GM21390 (cell line): ENCODE results near the gene FAM53A.
"Not testable (repeated sequence)": the region's sequence is repeated elsewhere in the genome, so short reads cannot be mapped to it uniquely, and the experiment has no call there.

Source experiments
- ATAC-seq: cut with Tn5 transposase; IDR thresholded peaks from one replicate; pipeline ENCODE4 v1.9.1; 2021; ENCODE audit not compliant: unreplicated experiment

FAM53A gene

GRCh38 chr4:1686440-1687036 is 2.4 kb upstream of the FAM53A start:
- ATAC-seq: no peak

DNA sequence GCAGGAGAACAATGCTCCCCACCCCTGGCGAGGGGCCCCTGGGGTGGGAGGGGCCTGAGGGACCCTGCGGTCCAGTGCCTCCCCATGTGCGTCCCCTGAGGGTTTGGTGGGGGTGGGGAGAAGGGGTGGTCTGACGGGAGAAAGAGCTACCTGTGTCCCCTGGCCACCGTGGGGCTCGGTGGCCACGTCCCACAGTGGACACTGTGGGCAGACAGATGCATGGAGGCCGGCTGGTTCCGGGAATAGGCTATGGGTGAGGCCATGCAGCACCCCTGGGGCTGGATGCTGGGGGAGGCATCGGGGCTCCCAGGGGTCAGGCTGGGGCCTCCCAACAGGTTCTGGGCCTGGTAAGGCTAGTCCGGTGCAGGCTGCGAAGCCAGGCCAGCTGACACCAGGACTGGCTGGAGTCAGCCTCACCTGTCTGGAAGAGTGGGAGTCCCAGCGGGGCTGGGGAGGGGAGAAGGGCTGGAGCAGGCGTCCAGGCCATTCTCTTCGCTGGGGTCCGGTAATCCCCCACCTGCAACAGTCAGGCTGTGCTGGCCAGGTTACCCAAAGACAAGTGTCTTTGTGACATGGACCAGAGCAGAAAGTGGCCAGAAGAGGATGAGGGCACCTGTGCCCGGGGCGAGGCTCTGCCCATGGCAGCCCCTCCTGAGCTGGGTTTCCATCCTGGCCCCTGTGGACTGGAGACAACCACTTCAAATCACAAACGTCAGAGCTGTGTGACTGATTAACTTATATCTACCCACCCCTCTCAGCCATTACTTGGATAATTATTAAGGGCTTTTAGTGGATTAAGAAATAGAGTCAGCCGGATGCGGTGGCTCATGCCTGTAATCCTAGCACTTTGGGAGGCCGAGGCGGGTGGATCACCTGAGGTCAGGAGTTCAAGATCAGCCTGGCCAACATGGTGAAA is 1.4 kb upstream of the FAM53A start:
- ATAC-seq: no peak

DNA sequence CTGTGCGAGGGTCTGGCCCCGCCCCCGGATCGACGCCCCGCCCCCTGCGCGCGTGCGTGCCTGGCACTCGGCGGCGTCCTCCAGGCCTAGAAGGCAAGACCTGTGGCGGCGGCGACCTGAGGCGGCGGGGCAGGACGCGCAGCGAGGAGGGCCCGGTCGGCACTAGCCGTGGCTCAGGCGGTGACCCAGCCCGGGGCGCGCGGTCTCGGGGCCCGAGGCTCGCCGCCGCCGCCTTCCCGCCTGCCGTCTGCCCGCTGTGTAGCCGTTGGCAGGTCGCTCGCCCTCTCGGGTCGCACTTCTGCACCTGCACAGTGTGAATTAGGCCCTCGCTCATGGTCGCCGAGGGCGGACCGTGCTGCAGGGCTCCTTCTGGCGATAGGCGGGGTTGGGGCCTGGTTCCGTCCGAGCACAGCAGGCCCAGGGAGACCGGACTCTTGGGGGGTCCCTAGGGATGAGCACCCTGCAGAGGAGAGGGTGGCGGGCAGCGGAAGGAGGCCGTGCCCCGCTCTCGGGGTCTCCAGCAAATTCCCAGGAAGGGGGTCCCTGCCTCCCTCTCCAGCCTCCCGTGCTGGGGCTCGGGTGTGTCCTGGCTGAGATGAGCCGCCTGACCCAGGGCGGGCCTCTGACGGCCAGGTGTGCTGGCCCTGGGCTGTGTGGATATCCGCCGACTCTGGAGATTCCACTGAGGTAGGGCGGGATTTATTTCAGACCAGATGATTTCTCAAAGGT is 557 bp upstream of the FAM53A start:
- no peak for ATAC-seq

GRCh38 chr4:1683261-1683735 is 815 bp downstream of the FAM53A start:
- no peak for ATAC-seq

GRCh38 chr4:1682860-1683259 is 1.3 kb downstream of the FAM53A start:
- no peak for ATAC-seq

DNA sequence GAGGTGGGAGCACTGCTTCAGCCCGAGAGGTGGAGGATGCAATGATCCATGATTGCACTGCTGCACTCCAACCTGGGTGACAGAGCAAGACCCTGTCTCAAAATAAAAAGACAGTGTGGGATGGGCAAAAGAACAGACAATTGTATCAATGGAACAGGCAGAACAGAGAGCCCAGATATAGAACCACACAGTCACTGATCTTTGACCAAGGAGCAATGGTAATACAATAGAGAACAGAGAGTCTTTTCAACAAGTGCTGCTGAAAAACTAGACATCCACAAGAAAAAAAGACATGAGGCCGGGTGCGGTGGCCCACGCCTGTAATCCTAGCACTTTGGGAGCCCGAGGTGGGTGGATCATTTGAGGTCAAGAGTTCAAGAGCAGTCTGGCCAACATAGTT is 5.9 kb downstream of the FAM53A start:
- no peak for ATAC-seq

DNA sequence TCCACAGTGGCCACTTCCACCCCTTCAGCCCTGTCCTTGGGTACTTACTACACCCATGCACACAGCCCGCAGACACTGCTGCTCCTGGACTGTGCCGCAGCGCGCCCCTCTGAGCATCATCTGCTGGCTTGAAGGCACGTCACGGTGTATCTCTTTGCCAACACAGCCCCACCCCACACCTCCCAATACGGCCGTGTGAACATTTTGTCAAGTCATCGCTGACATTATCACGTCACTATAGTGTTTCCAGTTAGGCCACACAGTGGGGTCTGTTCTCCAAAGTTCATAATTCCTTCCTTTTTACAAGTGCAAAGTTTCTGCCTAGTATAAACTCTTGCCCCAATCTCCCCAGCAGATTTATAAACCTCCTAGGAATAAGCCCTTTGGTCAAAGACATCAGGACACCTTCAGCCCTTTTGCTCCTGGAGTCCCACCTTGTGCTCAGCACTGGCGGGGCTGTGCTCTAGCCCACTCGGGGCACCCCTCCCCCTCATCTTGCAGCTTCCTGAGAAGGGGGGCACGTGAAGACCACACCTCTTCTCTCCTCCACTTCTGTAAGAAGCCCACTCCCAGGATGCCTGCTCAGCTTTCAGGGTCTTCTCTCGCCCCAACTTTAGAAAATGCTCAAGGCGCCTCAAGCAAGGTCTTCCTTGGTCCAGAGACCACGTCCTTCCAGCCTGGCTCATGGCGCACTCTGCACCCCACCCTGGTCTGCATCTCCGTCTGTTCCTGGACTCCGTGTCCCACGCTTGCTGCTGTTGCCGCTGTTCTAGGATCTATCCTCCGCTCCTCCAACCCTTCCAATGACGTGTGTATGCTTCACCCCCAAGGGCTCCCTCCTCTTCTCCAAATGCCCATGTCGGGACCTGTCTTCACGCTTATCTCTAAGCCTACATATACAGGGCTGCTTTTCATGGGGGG is 7.2 kb downstream of the FAM53A start:
- no peak for ATAC-seq

GRCh38 chr4:1675802-1676137 is 8.3 kb downstream of the FAM53A start:
- no peak for ATAC-seq

DNA sequence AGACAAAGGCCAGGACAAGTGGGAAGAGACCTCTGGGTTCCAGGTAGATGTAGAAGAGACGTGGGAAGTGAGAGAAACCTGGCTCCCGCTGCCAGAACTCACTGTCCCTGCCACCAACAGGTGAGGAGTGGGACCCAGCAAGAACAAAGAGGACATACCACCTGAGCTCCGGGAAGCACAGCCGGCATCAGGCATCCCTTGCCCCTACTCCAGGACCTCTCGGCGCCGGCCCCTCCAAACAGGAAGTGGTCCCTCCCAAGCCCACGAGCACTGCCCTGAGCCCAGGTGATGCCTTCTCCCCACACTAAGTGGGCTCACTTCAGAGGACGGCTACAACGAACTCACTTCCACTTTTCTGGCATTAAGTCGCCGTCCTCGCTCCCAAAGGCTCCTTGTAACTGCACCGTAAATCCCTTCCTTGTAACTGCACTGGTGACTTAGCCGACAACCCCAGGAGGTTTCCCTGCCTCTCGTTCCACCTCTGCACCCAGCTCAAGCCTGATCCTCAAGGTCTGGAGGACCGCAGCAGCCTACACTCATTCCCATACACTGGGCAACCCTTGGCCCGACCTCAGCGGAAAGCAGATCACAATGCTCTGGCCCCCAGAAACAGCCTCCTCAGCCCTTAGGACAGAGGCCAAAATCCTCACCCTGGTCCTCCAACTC is 8.8 kb downstream of the FAM53A start:
- no peak for ATAC-seq

GRCh38 chr4:1674682-1675081 is 9.4 kb downstream of the FAM53A start:
- ATAC-seq: no peak

DNA sequence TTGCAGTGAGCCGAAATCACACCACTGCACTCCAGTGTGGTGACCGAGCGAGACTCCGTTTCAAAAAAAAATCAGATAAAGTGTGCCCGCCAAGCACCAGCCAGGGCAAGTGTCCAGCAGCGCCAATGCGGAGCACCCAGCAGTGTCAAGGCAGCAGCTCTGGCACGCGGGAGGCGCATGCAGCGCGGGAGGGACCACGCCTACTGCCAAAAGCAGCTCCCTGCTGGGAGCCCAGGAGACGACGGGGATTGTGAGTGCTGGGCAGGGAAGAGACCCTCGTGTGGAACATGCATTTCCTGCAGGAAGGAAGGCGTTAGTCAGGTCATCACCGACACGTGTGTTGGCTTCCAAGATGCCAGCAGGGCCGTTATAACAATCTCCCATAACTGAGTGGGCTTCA is 10.4 kb downstream of the FAM53A start:
- ATAC-seq: no peak

- ATAC-seq: not testable (repeated sequence)
Measured at GRCh38 chr4:1671011-1671410, 13.1 kb downstream of the FAM53A start.

- ATAC-seq: no peak
Measured at GRCh38 chr4:1670279-1670678, 13.8 kb downstream of the FAM53A start.

GRCh38 chr4:1669850-1670249 is 14.3 kb downstream of the FAM53A start:
- no peak for ATAC-seq

DNA sequence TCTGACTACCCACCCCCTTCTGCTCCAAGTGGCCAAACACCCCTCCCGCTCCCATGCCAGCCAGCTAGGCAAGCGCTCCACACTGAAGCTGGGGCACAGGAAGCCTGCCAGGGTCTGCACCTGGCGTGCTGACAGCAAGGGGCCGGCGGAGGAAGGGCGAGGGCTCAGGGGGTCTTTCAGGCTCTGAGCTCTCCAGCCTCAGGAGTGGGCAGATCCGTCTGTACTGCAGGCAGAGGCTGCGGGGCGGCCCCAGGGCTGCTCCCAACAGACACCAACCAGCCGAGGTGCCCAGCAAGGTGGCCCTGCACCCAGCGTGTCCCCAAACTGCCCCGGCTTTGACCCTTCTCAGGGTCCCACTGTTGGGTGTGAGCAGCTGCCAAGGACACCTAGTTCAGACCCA is 14.8 kb downstream of the FAM53A start:
- ATAC-seq: no peak

- no peak for ATAC-seq
Measured at GRCh38 chr4:1668488-1668840, 15.6 kb downstream of the FAM53A start.

GRCh38 chr4:1667273-1667672 is 16.8 kb downstream of the FAM53A start:
- no peak for ATAC-seq

DNA sequence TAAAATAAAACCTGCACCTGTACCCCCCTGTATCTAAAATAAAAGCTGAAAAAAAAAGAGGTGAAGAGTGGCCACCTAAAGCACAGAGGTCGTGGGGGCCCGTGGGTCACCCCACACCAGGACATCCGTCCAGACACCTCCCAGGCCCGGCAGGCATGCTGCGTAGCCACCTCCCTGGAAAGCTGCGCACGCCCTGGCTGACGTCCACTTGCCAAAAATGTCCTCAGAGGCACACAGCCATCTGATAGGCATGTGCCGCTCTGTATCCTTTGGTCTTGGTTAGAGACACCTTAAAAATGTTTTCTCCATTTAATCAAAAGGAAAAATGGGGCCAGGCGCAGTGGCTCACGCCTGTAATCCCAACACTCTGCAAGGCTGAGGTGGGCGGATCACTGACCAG is 17.7 kb downstream of the FAM53A start:
- ATAC-seq: no peak

DNA sequence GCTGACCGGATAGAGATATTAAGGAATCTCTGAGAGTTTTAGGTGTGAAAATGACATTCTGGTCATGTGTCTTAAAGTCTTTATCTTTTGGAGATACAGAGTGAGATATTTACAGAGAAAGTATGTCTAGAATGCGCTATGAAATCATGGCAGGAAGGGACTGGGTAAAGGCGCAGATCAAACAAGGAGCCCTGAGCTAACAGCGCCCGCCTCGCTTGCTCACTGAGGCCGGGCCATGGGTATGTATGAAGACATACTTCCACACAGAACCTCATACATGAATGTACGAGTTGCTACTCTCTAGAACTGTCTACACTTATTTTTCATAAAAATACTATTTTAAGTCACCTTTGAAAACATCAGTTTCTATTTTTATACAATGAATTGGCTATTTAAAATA is 20.0 kb downstream of the FAM53A start:
- no peak for ATAC-seq

DNA sequence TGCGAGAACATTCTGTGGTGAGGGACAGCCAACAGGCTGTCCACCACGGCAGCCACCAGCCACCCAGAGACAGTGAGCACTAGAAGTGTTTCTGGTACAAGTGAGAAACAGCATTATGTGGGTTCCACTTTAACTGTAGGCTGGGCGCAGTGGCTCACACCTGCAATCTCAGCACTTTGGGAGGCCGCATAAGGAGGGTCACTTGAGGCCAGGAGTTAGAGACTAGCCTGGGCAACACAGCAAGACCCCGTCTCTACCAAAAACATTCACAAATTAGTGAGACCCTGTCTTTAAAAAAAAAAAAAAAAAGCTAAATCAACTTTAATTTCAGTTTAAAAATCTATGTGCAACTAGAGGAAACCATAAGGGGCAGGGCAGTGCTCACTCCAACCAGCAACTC is 20.6 kb downstream of the FAM53A start:
- ATAC-seq: no peak
